GM18511 (cell line): ENCODE results near the gene PNLIPRP3.
A peak's percentile ranks its signal among the peaks of the same experiment; 100 is the strongest.

Experiments
- ATAC-seq: cut with Tn5 transposase; IDR thresholded peaks from one replicate; pipeline ENCODE4 v1.9.1; 2021; ENCODE audit warnings: mild to moderate bottlenecking, moderate library complexity; ENCODE audit not compliant: unreplicated experiment

PNLIPRP3 gene

DNA sequence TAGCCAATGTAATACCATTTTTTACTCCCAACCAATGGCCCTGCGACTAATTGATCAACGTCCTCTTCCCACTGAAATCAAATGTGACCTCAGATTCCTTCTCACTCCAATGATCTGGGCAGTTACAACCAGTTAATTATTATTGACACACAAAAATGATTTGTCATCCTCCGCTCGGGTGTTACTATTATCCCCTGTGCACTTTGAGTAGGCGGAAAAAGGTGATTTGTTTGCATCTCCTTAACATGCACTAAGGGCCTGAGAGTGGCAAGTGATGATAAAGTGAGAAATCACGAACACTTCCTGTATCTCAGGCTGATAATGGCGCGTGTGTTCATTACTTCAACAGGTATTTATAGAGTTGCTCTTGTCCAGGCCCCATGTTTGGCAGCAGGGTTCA, 77.1 kb downstream of the PNLIPRP3 start:
- ATAC-seq, result no peak

DNA sequence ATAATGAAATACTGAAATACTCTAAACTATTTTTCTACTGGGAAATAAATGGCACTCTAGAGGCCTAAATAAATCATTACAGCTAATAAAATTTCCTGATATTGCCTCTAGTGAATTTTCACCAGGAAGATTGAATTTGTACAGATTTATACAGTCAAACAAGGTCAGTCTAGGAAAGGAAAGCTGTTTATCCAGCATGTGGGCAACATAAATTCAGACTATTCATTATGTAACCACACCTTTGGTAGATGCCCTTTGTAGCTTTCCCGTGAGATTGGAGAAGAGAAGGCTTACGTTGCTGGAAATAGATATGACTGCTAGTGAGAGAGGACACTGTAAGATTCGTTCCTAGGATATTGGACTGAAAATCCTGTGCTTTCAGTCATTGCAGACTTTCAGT, 82.9 kb downstream of the PNLIPRP3 start:
- ATAC-seq, result no peak

DNA sequence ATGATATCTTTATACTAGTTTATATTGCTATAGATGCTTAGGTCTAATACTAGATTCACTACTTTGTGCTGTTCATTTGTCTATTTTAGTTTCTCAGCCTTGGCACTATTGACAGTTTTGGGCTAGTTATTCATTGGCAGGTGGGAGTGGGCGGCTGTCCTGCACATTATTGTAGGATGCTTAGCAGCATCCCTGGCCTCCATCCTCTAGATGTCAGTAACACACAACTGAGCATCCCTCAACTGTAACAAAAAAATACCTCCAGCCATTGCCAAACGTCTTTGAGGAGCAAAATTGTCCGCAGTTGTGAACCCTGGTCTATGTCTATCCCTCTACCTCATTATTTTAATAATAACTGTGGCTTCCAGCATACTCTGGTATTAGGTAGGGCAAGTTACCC, 83.7 kb downstream of the PNLIPRP3 start:
- no peak for ATAC-seq

DNA sequence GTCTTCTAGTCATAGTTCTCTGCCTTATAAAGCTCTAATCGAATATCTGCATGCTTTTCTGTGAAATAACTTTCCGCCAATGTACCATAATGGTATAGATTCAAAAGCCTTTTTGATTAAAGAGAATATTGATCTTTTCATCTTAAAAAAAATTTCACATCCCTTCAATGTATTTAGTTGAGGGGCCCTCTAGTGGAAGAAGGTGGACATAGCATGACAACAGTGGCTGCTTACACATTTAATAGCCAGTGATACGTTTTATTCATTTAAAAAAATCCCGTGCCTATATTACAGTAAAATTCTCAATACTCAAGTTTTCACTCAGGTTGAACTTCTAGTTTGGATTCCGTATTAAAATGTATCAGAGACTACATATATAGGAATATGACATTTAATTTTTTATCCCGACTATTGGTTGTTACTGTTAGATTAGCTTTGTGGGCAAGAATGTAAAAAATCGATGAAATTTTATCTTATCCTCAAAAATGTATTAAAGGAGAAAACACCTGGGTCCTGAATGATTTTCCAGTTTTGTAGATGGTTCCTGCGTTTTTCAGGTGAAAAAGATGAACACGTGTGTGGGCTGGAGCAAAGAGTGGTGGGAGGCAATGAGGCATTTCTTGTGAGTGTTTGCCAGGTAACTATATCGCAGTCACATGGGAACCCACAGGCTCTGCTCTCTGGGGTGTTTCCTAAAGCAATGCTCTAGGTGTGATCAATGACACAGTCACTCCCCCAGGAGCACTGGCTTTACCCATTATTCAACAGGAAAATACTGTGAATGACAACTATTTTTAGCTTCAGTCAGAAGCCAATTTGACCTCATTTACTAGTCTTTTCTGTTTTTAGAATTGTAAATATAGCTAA, 94.0 kb downstream of the PNLIPRP3 start:
- ATAC-seq, result peak; percentile 80

GRCh38 chr10:116522803-116523381, 95.2 kb downstream of the PNLIPRP3 start:
- no peak for ATAC-seq

DNA sequence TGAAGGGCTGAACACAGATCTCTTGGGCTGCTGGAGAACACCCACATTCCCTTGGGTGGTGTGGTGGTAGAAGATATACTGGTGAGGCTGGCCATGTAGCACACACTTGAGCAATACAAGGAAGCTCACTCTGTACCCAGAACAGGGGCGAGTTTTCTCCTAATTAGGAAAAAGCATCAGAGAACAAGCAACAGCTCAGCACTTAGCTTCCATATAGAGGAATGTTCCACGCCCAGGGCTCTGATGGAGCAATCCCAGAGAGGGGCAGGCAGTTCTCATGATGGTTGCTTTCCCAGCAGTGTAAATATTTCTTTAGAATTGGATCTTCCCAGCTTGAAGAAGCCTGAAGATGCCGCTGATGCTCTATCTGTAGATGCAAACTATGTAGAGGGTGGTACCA, 97.1 kb downstream of the PNLIPRP3 start:
- ATAC-seq, result no peak

DNA sequence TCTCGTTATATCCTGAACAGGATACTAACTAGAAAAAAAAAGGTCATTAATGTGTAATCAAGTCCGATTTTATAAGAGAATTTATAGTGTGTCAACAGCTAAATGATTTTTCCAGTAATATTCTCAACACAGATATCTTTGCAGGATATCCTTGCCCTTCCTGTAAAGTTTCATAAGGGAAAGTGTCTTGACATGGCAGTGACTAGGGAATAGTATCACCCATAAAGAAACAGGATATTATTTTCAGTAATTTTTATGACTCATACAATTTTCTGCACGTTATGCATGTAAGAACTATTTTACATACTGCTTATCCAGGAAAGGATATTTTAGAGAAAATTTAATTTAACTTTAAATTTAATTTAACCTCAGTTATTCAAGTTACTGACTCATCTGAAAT, 98.6 kb downstream of the PNLIPRP3 start:
- no peak for ATAC-seq
